T-helper 2 cell treated with Interferon-gamma antibody and Interleukin-4, amounts not matched to agents 100 ng/mL and 5 ng/mL, for 36 hours (primary cell): ENCODE data around the gene PNMA8C. TPM values are rescaled to one million over a fixed set of nuclear protein-coding genes. Genes with fewer than 3 reads are reported as not detected.
"Not testable (repeated sequence)": the region's sequence is repeated elsewhere in the genome, so short reads cannot be mapped to it uniquely, and the experiment has no call there.

Experiments used
- intact Hi-C: fragments of 100-400 bp; cut with micrococcal nuclease; formaldehyde crosslinking; loops from one replicate; pipeline ENCODE4 v1.15.1; 2023
- total RNA-seq: library from RNA; stranded (reverse); gene quantifications from 2 replicates; pipeline ENCODE4 v1.2.3, GENCODE V29; 2022

The PNMA8C gene
- total RNA-seq, 1 donor from 2014 or later, result not detected

GRCh38 chr19:46390866-46391265 lies 37.9 kb downstream of the PNMA8C start:
- intact Hi-C loops, result no loop called here

GRCh38 chr19:46390121-46390858 lies 38.4 kb downstream of the PNMA8C start:
- intact Hi-C loops, result no loop called here

DNA sequence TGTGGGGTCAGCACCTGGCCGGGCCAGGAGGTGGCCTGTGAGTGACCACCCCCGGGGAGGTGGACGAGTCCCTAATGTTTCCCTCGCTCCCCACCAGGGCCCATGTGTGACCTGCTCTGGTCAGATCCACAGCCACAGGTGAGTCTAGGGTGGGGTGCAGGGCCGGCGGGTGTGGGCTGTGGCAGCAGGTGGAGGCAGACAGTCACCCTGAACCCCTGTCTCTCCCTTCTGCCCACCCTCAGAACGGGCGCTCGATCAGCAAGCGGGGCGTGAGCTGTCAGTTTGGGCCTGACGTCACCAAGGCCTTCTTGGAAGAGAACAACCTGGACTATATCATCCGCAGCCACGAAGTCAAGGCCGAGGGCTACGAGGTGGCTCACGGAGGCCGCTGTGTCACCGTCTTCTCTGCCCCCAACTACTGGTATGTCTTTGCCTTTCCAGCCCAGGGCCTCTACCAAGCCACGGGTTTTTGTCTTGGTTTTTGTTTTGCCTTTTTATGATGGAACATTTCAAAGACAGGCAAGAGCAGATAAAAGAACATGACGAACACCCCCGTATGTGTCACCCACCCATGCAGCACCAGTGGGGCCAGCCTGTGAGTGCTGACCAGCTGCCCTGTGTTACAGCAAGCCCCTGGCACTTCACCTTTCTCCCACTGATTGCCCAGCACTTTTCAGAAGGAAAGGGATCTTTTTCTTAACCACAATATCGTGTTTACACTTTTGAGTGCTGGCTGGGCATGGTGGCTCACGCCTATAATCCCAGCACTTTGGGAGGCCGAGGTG lies 40.2 kb downstream of the PNMA8C start:
- intact Hi-C loops, result no loop called here

DNA sequence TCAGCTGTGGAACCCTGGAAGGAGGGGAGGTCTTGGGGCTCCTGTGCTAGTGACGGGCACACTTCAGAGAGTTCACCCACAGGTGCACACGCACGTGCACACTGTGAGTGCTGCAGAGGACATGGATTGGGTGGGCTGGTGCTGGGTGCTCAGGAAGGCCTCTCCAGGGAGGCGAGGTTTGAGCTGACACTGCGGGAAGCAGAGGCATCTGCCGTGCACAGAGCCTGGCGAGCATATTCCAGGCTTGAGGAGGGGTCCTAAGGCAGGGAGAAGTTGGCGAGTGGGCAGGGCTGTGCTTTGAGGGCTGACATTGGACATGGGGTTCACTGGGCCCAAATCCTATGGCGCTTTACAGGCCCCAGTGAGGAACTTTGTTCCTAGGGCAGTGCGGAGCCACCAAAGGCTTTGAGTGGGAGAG lies 41.0 kb downstream of the PNMA8C start:
- intact Hi-C loops, result no loop called here

- intact Hi-C loops, result no loop called here
Observed at GRCh38 chr19:46386996-46387712, 41.6 kb downstream of the PNMA8C start.

GRCh38 chr19:46386151-46386550 lies 42.6 kb downstream of the PNMA8C start:
- intact Hi-C loops, result no loop called here

- intact Hi-C loops, result no loop called here
Observed at GRCh38 chr19:46385636-46386035, 43.1 kb downstream of the PNMA8C start.

- intact Hi-C loops, result no loop called here
Observed at GRCh38 chr19:46384396-46384795, 44.3 kb downstream of the PNMA8C start.

GRCh38 chr19:46383846-46384245 lies 44.9 kb downstream of the PNMA8C start:
- intact Hi-C loops, result no loop called here

GRCh38 chr19:46383171-46383815 lies 45.4 kb downstream of the PNMA8C start:
- intact Hi-C loops, result no loop called here

DNA sequence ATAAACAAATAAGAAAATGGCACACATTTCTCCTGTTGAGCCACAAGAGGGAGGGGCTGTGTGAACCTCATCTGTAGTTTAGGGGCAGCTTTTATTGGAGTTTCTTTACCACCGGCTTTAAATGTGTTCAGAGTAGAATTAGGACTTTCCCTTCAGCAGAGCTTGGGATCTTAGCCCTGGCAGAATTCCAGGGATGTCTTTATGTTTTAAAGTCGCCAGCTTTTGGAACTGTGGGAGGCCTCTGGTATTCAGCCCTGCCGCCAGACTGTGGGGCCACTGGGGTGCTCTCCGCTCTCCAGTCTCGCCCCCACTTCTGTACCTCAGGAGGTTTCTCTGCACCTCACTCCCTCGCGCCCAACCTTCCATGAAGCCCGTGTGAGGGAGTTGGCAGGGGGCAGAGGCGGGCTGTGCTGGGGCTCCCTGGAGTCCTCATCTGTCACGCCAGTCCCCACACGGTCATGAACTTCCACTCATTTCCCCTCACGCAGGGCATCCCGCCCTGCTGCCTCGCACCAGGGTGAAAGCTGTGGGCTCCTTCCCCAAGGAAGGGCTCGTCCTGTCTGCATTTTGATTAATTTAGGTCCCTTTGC lies 46.9 kb downstream of the PNMA8C start:
- intact Hi-C loops, result no loop called here

DNA sequence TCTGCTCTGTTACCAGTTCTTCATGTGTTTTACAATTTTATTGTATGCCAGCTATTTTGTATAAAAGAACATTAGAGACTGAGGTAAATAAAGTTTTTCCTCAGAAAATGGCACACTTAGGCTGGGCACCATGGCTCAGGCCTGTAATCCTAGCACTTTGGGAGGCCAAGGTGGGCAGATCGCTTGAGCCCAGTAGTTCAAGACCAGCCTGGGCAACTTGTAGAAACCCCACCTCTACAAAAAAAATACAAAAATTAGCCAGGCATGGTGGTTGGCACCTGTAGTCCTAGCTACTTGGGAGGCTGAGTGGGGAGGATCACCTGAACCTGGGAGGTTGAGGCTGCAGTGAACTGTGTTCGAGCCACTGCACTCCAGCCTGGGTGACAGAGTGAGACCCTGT lies 47.4 kb downstream of the PNMA8C start:
- intact Hi-C loops, result no loop called here

- intact Hi-C loops, result no loop called here
Observed at GRCh38 chr19:46380690-46381089, 48.0 kb downstream of the PNMA8C start.

DNA sequence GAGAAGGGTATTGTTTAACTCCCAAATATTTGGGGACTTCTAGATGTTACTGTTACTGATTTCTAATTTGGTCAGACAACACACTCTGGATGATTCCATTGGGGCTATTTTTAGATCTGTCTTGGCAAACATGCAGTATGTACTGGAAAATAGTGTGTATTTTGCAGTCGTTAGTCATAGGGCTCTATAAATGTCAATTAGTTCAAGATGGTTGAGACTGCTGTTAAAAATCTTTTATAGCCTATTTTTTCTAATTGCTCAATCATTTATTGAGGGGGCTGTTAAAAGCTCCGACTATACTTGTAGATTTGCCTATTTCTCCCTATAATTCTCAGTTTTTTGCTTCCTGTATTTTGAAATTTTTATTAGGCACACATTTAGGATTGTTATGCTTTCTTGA lies 50.5 kb downstream of the PNMA8C start:
- intact Hi-C loops, result no loop called here

GRCh38 chr19:46376241-46377153 lies 52.2 kb downstream of the PNMA8C start:
- intact Hi-C loops, result no loop called here

- intact Hi-C loops, result not testable (repeated sequence)
Observed at GRCh38 chr19:46375476-46376067, 53.2 kb downstream of the PNMA8C start.
